GM12878 (cell line): ENCODE measurements around the gene SLC38A7. TPM values are rescaled to one million over a fixed set of nuclear protein-coding genes. Genes with fewer than 3 reads are reported as not detected.

ENCODE experiments used
- BRCA1 ChIP-seq: IDR thresholded peaks from 2 replicates; pipeline ENCODE4 v1.6.1; 2011; ENCODE audit warnings: low read depth, low read length, improper control_type of control experiment
- DPF2 ChIP-seq: fragments of 450-650 bp; IDR thresholded peaks from 2 replicates; pipeline ENCODE4 v1.6.1; 2017; ENCODE audit warnings: mild to moderate bottlenecking
- ESRRA ChIP-seq: IDR thresholded peaks from 2 replicates; pipeline ENCODE4 v1.6.1; 2012; ENCODE audit warnings: mild to moderate bottlenecking, low read length, improper control_type of control experiment
- HDAC2 ChIP-seq: fragments of 200-600 bp; sonication (generic); IDR thresholded peaks from 2 replicates; pipeline ENCODE4 v1.6.1; 2017
- KDM1A ChIP-seq: fragments of 200-600 bp; sonication (generic); IDR thresholded peaks from 2 replicates; pipeline ENCODE4 v1.6.1; 2016; ENCODE audit warnings: borderline replicate concordance
- MTA2 ChIP-seq: fragments of 450-650 bp; IDR thresholded peaks from 2 replicates; pipeline ENCODE4 v1.6.1; 2016; ENCODE audit warnings: low read depth, mild to moderate bottlenecking, moderate library complexity
- NBN ChIP-seq: fragments of 450-650 bp; IDR thresholded peaks from 2 replicates; pipeline ENCODE4 v1.6.1; 2016
- PAX8 ChIP-seq: fragments of 450-650 bp; IDR thresholded peaks from 2 replicates; pipeline ENCODE4 v1.6.1; 2017; ENCODE audit warnings: mild to moderate bottlenecking, moderate library complexity
- PML ChIP-seq: IDR thresholded peaks from 2 replicates; pipeline ENCODE4 v1.6.1; 2012; ENCODE audit warnings: low read length, inconsistent platforms
- POLR2A ChIP-seq: IDR thresholded peaks from 2 replicates; pipeline ENCODE4 v1.6.1; 2011; ENCODE audit warnings: low read depth, mild to moderate bottlenecking, low read length
- RB1 ChIP-seq: fragments of 450-650 bp; formaldehyde crosslinking; IDR thresholded peaks from 2 replicates; pipeline ENCODE4 v1.6.1; 2017; ENCODE audit warnings: mild to moderate bottlenecking, borderline replicate concordance
- RUNX3 ChIP-seq: IDR thresholded peaks from 2 replicates; pipeline ENCODE4 v1.6.1; 2012; ENCODE audit warnings: low read length, inconsistent platforms
- SIN3A ChIP-seq: IDR thresholded peaks from 2 replicates; pipeline ENCODE4 v1.6.1; 2012; ENCODE audit warnings: low read depth, low read length, improper control_type of control experiment
- SMAD5 ChIP-seq: IDR thresholded peaks from 2 replicates; pipeline ENCODE4 v1.6.1; 2016; ENCODE audit warnings: antibody characterized with exemption, low read depth
- SREBF2 ChIP-seq: IDR thresholded peaks from 2 replicates; pipeline ENCODE4 v1.6.1; 2012; ENCODE audit warnings: mild to moderate bottlenecking, low read length
- SUZ12 ChIP-seq: fragments of 200-600 bp; sonication (generic); IDR thresholded peaks from one replicate; pipeline ENCODE4 v1.6.1; 2018; ENCODE audit warnings: antibody characterized with exemption, mild to moderate bottlenecking; ENCODE audit not compliant: unreplicated experiment
- TBL1XR1 ChIP-seq: IDR thresholded peaks from 2 replicates; pipeline ENCODE4 v1.6.1; 2012; ENCODE audit warnings: low read depth, low read length, improper control_type of control experiment
- ZNF622 ChIP-seq: fragments of 450-650 bp; IDR thresholded peaks from 2 replicates; pipeline ENCODE4 v1.6.1; 2017; ENCODE audit warnings: mild to moderate bottlenecking, inconsistent platforms
- polyA plus RNA-seq, 11 experiments: library from polyadenylated mRNA; depleted of rRNA in 4 of 11; unstranded in 6 of 11; stranded (reverse) in 5 of 11; fragments of >200 nt; fragmentation: Nextera tagmentation in 4 of 11; fragmentation: Illumina TruSeq in 1 of 11; extraction: Ambion mirVana in 4 of 11; extraction: Trizol in 1 of 11; gene quantifications; 1 replicate in 1 of 11; 2 replicates in 10 of 11; pipeline versions ENCODE4 v1.2.1 to v1.2.3, GENCODE V29; 2011 to 2016; ENCODE audit warnings: inconsistent platforms in 2 of 11, missing spikeins in 2 of 11, low read depth in 1 of 11
- total RNA-seq, 4 experiments: library from RNA; depleted of rRNA in 3 of 4; stranded (reverse); fragments of >200 nt in 3 of 4; fragmentation: Illumina TruSeq in 1 of 4; extraction: Trizol in 1 of 4; gene quantifications; 2 replicates each; pipeline versions ENCODE4 v1.2.1 to v1.2.3, GENCODE V29; 2013 to 2021
- TF ChIP-seq, protein P1 (sequence below): IDR thresholded peaks from 2 replicates; pipeline ENCODE4 v1.6.1; 2011; ENCODE audit warnings: low read depth, mild to moderate bottlenecking, low read length, moderate library complexity, borderline replicate concordance; ENCODE audit errors: extremely low read depth
- TF ChIP-seq, protein P2 (sequence below): IDR thresholded peaks from 2 replicates; pipeline ENCODE4 v1.6.1; 2012; ENCODE audit warnings: improper control_type of control experiment, low read depth, low read length; ENCODE audit not compliant: insufficient replicate concordance
- TF ChIP-seq, protein P3 (sequence below): fragments of 450-650 bp; formaldehyde crosslinking; IDR thresholded peaks from 2 replicates; pipeline ENCODE4 v1.5.0; 2022; ENCODE audit warnings: mild to moderate bottlenecking, missing genetic modification characterization

SLC38A7 gene
- total and polyA plus RNA-seq, 10 of the 15 experiments (the other 5 are each of a cell fraction or from before 2014, with no cell fraction given): 1.4 to 7.8 (median 4.7) TPM

- TF ChIP-seq SUZ12 (no peak), PML (peak; percentile 97), SREBF2 (no peak), MTA2 (no peak), RUNX3 (0 out of 2 replicates have a peak, but pooled peaks have one; percentile 44), KDM1A (no peak), PAX8 (peak; percentile 98), SIN3A (peak; percentile 76; the same call in 1 of the 2 replicates), POLR2A (peak; percentile 88), BRCA1 (no peak), SMAD5 (no peak; the same call in 1 of the 2 replicates), TBL1XR1 (no peak), ZNF622 (no peak), NBN (peak; percentile 69), HDAC2 (no peak), RB1 (peak; percentile 83; the same call in 1 of the 2 replicates), ESRRA (no peak), DPF2 (peak; percentile 82)
- TF ChIP-seq, protein P1, sequence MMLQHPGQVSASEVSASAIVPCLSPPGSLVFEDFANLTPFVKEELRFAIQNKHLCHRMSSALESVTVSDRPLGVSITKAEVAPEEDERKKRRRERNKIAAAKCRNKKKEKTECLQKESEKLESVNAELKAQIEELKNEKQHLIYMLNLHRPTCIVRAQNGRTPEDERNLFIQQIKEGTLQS: peak; percentile 91
- TF ChIP-seq, protein P2, sequence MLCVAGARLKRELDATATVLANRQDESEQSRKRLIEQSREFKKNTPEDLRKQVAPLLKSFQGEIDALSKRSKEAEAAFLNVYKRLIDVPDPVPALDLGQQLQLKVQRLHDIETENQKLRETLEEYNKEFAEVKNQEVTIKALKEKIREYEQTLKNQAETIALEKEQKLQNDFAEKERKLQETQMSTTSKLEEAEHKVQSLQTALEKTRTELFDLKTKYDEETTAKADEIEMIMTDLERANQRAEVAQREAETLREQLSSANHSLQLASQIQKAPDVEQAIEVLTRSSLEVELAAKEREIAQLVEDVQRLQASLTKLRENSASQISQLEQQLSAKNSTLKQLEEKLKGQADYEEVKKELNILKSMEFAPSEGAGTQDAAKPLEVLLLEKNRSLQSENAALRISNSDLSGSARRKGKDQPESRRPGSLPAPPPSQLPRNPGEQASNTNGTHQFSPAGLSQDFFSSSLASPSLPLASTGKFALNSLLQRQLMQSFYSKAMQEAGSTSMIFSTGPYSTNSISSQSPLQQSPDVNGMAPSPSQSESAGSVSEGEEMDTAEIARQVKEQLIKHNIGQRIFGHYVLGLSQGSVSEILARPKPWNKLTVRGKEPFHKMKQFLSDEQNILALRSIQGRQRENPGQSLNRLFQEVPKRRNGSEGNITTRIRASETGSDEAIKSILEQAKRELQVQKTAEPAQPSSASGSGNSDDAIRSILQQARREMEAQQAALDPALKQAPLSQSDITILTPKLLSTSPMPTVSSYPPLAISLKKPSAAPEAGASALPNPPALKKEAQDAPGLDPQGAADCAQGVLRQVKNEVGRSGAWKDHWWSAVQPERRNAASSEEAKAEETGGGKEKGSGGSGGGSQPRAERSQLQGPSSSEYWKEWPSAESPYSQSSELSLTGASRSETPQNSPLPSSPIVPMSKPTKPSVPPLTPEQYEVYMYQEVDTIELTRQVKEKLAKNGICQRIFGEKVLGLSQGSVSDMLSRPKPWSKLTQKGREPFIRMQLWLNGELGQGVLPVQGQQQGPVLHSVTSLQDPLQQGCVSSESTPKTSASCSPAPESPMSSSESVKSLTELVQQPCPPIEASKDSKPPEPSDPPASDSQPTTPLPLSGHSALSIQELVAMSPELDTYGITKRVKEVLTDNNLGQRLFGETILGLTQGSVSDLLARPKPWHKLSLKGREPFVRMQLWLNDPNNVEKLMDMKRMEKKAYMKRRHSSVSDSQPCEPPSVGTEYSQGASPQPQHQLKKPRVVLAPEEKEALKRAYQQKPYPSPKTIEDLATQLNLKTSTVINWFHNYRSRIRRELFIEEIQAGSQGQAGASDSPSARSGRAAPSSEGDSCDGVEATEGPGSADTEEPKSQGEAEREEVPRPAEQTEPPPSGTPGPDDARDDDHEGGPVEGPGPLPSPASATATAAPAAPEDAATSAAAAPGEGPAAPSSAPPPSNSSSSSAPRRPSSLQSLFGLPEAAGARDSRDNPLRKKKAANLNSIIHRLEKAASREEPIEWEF: peak; percentile 22
- TF ChIP-seq, protein P3, sequence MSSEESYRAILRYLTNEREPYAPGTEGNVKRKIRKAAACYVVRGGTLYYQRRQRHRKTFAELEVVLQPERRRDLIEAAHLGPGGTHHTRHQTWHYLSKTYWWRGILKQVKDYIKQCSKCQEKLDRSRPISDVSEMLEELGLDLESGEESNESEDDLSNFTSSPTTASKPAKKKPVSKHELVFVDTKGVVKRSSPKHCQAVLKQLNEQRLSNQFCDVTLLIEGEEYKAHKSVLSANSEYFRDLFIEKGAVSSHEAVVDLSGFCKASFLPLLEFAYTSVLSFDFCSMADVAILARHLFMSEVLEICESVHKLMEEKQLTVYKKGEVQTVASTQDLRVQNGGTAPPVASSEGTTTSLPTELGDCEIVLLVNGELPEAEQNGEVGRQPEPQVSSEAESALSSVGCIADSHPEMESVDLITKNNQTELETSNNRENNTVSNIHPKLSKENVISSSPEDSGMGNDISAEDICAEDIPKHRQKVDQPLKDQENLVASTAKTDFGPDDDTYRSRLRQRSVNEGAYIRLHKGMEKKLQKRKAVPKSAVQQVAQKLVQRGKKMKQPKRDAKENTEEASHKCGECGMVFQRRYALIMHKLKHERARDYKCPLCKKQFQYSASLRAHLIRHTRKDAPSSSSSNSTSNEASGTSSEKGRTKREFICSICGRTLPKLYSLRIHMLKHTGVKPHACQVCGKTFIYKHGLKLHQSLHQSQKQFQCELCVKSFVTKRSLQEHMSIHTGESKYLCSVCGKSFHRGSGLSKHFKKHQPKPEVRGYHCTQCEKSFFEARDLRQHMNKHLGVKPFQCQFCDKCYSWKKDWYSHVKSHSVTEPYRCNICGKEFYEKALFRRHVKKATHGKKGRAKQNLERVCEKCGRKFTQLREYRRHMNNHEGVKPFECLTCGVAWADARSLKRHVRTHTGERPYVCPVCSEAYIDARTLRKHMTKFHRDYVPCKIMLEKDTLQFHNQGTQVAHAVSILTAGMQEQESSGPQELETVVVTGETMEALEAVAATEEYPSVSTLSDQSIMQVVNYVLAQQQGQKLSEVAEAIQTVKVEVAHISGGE (CRISPR knock-in tag): no peak
These were observed 54.6 kb downstream of the SLC38A7 start, which contains the start of gene CNOT1 (continued) for GRCh38 chr16:58629733-58630640.
